HG02571 (cell line): ENCODE data around the gene DIPK1C.

Experiments
- ATAC-seq: cut with Tn5 transposase; IDR thresholded peaks from one replicate; pipeline ENCODE4 v1.9.1; 2021; ENCODE audit warnings: mild to moderate bottlenecking, moderate library complexity; ENCODE audit not compliant: unreplicated experiment

Gene DIPK1C

GRCh38 chr18:74486119-74486849, 29.2 kb upstream of the DIPK1C start:
- ATAC-seq, result no peak

DNA sequence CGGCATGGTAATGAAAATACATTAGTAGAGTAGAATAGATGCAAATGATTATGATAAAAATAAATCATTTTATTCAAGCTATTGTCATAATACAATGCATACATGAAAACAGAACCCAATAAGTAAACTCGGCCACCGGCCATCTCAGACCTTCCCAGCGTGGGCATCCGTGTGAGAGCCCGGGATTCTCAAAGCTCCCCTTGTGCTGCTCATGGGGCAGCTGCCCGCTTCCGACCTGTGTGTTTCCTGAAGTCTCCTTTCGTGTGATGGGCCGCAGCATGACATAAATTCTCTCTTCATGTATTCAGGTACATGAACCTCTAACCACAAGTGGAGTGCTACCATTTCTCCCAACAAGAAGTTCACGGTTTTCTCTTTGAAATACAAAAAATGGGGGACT, 25.6 kb upstream of the DIPK1C start:
- no peak for ATAC-seq

DNA sequence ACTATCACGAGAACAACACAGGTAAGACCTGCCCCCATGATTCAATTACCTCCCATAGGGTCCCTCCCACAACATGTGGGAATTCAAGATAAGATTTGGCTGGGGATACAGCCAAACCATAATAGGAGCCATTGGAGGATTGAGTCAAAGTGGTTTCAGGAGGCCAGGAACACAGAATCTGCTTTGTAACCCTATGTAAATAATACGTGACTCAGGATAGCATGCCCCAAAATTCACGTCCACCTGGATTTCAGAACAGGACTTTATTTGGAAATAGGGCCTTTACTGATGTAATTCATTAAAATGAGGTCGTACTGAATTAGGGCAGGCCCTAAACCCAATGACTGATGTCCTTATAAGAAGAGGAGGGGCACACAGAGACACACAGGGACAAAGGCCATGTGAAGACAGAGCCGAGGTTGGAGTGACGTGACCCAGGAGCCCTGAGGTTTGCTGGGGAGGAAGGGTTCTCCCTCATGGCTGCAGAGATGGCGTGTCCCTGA, 23.1 kb upstream of the DIPK1C start:
- ATAC-seq, result no peak

GRCh38 chr18:74479486-74480148, 22.5 kb upstream of the DIPK1C start:
- no peak for ATAC-seq

DNA sequence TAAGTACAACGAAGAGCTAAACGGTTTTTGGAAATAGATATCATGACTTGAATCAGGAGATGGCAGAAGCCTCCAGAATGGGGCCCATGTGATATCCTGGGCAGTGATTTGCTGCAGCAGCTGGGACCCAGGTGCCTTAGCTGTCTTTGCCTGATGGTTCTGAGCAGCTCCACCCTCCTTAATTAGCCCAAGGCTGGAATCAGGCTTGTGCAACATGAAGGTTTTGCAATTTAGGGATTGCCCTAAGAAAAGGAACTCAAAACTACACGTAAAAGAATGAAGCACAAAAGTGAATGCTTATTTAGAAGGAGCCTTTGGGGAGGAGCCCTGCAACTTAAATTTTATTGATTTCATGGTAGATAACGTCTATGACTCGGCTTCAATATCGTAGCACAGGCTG, 21.8 kb upstream of the DIPK1C start:
- ATAC-seq, result no peak

DNA sequence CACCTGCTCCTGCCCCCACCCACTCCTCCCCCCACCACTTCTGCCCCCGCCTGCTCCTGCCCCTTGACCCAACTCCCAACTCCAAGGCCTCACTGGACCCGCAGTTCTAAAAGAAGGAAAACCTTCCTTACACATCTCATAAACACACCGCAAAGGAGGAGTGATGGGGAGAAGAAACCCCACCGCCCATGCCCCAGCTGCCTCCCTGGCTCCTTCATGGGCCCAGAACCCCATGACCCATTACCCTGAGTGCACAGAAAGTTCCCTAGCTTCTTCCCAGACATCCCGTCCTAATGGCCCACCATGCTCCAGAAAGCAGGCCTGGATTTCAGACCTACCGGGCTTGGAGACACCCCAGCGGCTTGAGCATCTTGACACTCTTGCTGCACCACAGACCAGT, 21.2 kb upstream of the DIPK1C start:
- no peak for ATAC-seq

DNA sequence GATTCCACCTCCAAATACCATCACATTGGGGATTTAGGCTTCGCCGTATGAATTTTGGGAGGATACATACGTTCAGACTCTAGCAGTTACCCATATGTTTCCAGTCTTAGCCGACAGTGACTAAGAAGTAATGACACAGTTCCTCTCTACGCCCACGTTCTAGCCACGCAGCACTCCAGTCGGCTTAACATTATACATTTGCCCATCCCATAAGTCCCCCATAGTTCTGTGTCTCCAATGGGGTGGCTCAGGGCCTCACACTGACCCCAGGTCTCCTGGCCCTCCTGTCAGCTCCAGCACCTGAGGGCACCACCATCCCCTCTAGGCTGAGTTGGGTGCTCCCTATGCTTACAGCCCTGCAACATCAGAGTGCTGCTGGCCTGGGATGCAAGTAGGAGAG, 20.7 kb upstream of the DIPK1C start:
- ATAC-seq, result no peak

GRCh38 chr18:74476140-74476539, 19.0 kb upstream of the DIPK1C start:
- no peak for ATAC-seq

DNA sequence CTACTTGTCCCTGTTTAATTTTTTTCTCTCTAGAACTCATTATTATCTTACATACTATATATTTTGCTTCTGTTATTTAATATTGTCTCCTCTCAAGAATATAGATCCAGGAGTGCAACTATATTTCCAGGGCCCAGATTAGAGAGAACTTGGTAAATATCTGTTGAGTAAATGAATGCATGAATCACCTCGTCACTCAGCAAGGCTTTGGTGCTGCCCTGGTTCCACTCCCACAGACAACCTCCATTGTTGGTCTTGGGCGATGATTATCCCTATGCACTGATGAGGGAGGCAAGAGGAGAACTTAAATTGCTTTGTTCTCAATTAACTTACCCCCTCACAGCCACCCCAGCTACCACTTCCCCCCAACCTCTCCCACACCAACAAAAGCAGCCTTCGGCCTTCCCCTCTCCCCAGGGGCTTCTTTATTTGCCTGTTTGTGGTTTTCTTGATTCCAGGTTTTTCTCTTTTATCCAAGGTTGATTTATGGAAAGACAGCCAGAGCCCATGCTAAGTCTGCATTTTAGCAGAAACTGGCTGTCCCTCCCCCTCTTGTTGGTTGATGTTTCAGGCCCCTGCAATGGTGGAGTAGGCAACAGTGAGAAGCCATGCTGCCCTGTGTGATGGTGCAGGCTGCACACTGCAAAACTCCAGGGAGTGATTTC, 17.0 kb upstream of the DIPK1C start:
- ATAC-seq, result no peak

GRCh38 chr18:74472312-74472711, 15.2 kb upstream of the DIPK1C start:
- ATAC-seq, result no peak

DNA sequence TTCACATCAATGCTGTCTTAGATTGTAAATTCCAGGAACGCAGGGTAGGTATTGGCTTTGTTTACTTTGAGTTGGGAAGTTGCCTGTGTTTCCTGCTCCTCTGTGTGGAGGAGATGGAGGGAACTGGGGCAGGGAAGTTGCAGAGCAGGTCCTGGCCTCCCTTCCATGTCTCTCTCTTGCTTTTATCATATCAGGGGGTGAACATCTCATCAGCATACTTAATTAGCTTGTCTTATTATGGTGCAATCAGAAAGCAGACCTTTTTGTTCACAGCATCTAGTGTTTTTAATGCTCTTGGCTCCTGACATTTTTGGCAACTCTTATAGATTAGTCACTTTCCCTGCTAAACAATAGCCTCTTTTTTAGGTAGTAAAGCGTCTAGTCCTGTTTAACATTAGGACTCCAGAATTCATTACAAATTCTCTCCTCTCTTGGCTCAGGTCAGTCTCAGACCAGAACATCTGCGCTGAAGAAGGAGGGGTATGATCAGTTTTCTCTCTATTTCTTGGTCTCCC, 11.5 kb upstream of the DIPK1C start:
- ATAC-seq, result no peak

GRCh38 chr18:74465775-74466174, 8.7 kb upstream of the DIPK1C start:
- no peak for ATAC-seq

DNA sequence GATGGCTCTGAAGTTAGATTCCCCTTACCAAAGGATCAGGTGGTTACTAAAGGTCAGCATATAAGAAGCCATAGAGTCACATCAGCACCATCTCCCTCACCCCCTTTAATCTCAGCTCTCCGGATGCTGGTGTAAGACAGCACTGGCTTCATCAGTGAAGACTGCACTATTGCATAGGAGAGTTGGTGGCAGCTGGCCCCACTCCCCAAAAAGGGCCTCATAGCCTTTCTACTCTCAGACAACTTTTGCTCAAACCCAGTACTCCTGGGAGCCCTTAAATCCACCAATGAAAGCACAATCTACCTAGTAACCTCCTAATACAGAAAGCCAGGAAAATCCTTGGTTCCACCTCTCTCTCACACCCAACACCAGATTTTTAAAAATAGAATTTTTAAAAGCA, 6.9 kb upstream of the DIPK1C start:
- no peak for ATAC-seq

GRCh38 chr18:74463254-74463653, 6.1 kb upstream of the DIPK1C start:
- no peak for ATAC-seq

DNA sequence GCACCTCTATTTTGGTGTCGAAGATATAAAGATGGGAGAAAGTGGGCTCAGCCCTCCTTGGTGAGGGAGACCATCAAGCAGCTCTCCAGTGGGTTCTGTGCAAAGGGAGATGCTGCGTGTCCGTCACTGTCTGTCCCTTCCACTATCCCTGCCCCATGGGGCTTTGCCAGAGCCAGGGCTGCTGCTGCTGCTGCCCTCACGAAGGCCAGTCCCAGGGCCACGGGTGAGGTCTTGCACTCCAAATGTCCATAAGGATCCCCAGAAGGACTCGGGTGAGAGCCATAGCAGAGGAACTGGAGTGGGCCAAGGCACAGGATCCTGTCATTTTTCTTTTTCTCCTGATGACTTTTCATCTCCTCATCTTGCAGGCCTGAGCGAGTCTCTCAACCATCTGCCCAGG, 3.7 kb upstream of the DIPK1C start:
- ATAC-seq, result no peak

- ATAC-seq, result no peak
These were observed 2.8 kb upstream of the DIPK1C start for GRCh38 chr18:74459889-74460288.

GRCh38 chr18:74457725-74458421, 765 bp upstream of the DIPK1C start:
- ATAC-seq, result no peak

GRCh38 chr18:74456349-74457042, 612 bp downstream of the DIPK1C start:
- no peak for ATAC-seq

GRCh38 chr18:74456017-74456348, 1.1 kb downstream of the DIPK1C start:
- ATAC-seq, result no peak

GRCh38 chr18:74455386-74455785, 1.7 kb downstream of the DIPK1C start:
- ATAC-seq, result no peak

DNA sequence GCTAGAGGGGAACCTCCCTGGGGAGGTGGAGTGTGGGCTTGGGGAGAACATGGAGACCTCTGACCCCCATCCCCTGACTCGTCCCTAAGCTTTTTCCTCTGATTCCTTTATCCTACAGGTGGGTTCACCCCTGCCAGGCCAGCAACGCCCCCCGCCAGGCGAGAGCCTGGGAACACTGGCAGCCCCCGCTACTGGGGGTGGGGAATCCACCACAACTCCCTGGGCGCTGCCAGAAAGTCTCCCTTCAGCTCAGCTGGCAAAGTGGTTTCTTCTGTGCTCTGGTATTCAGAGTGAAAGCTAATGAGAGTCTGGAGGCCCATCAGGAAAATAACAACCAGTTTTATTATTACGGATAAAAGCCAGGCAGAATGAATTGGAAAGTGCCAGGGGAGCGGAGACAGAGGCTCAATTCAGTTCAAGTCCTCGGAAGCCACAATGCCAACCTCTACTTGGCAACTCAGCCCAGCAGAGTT, 2.8 kb downstream of the DIPK1C start:
- ATAC-seq, result no peak
